Skeletal muscle tissue (tissue), 4 donors: ENCODE data around the gene CD248. TPM values are rescaled to one million over a fixed set of nuclear protein-coding genes. Genes with fewer than 3 reads are reported as not detected.
A peak's percentile ranks its signal among the peaks of the same experiment; 100 is the strongest.
"Not testable (repeated sequence)": the region's sequence is repeated elsewhere in the genome, so short reads cannot be mapped to it uniquely, and the experiment has no call there.

Experiments used
- H3K27ac ChIP-seq: one replicate; pipeline ENCODE4 v1.7.0; 2013; ENCODE audit warnings: mild to moderate bottlenecking, low read depth, low read length, inconsistent platforms
- H3K27me3 ChIP-seq, 3 donors: one replicate each; pipeline ENCODE4 v1.7.0; 2013; ENCODE audit warnings: low read length in 3 of 3; ENCODE audit not compliant: control insufficient read depth in 3 of 3, insufficient read depth in 3 of 3
- H3K36me3 ChIP-seq, 3 donors: one replicate each; pipeline ENCODE4 v1.7.0; 2013; ENCODE audit warnings: low read length in 3 of 3; ENCODE audit not compliant: control insufficient read depth in 3 of 3, insufficient read depth in 3 of 3
- H3K4me1 ChIP-seq, 3 donors: one replicate each; pipeline ENCODE4 v1.7.0; 2013; ENCODE audit warnings: low read length in 3 of 3, mild to moderate bottlenecking in 3 of 3; ENCODE audit not compliant: control insufficient read depth in 3 of 3, insufficient read depth in 3 of 3
- H3K4me3 ChIP-seq, 3 donors: one replicate each; pipeline ENCODE4 v1.7.0; 2013; ENCODE audit warnings: low read length in 3 of 3
- H3K9ac ChIP-seq, 3 donors: one replicate each; pipeline ENCODE4 v1.7.0; 2013; ENCODE audit warnings: low read length in 3 of 3, mild to moderate bottlenecking in 3 of 3, moderate library complexity in 2 of 3, low read depth in 1 of 3
- H3K9me3 ChIP-seq, 3 donors: one replicate each; pipeline ENCODE4 v1.7.0; 2013; ENCODE audit warnings: low read length in 3 of 3; ENCODE audit not compliant: control insufficient read depth in 3 of 3
- total RNA-seq: library from RNA; depleted of rRNA; stranded (reverse); fragments of >200 nt; gene quantifications from one replicate; pipeline ENCODE4 v1.2.3, GENCODE V29; 2014
- donor health status: Osteomylitis.

The CD248 gene
- total RNA-seq, 1 donor from 2014 or later, result 19.3 TPM

- not testable (repeated sequence) for H3K9me3 ChIP-seq, H3K36me3 ChIP-seq, H3K9ac ChIP-seq, H3K4me3 ChIP-seq, H3K27ac ChIP-seq
- Histone ChIP-seq H3K4me1 (peaks cover 20 to 42% (median 24%) of the 10 kb centered on the region in 3 donors), H3K27me3 (peaks cover 11 to 15% (median 14%) of the 10 kb centered on the region in 3 donors)
These were observed 3.4 kb upstream of the CD248 start for GRCh38 chr11:66320289-66320688.

- Histone ChIP-seq H3K36me3 (no peaks in the 10 kb centered on the region), H3K4me3 (peak overlapping the region in 2 of 3 donors; percentile 1 to 29), H3K27me3 (peaks cover 18 to 27% (median 22%) of the 10 kb centered on the region in 3 donors), H3K4me1 (peaks cover 23 to 42% (median 29%) of the 10 kb centered on the region in 3 donors), H3K9me3 (no peaks in the 10 kb centered on the region), H3K9ac (peak overlapping the region in 1 of 3 donors; percentile 45), H3K27ac (peak overlapping the region; percentile 65)
These were observed 1.7 kb upstream of the CD248 start for GRCh38 chr11:66318600-66318970.

GRCh38 chr11:66317723-66318599, 1.1 kb upstream of the CD248 start:
- peak overlapping the region; percentile 65 for H3K27ac ChIP-seq
- H3K9me3 ChIP-seq, result no peaks in the 10 kb centered on the region
- H3K27me3 ChIP-seq, result peaks cover 18 to 27% (median 22%) of the 10 kb centered on the region in 3 donors
- H3K4me3 ChIP-seq, result peak overlapping the region in 2 of 3 donors; percentile 1 to 35
- no peaks in the 10 kb centered on the region for H3K36me3 ChIP-seq
- peaks cover 23 to 45% (median 31%) of the 10 kb centered on the region in 3 donors for H3K4me1 ChIP-seq
- H3K9ac ChIP-seq, result peak overlapping the region in 1 of 3 donors; percentile 45

DNA sequence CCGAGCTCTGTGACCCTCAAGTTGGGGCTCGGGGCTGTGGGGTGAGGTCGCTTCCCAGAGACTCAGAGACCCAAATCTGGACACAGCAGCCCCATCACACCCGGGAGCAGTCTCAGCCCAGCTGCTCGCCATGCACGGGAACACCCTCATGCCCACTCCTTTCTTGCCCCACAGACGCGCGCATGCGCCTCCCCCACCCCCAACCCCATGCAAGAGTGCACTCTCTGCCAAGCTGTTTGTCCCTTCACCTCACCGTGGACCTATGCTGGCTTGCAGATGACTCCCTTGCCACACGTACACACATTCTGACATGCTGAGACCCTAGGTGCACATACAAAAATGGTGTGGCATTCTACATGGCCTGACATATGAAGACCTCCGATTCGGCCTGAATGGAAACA, 478 bp upstream of the CD248 start:
- Histone ChIP-seq H3K27ac (peak overlapping the region; percentile 65), H3K9ac (peak overlapping the region in 1 of 3 donors; percentile 45), H3K27me3 (peaks cover 18 to 27% (median 22%) of the 10 kb centered on the region in 3 donors), H3K36me3 (no peaks in the 10 kb centered on the region), H3K4me1 (peaks cover 22 to 46% (median 31%) of the 10 kb centered on the region in 3 donors), H3K4me3 (peak overlapping the region in 2 of 3 donors; percentile 1 to 35), H3K9me3 (no peaks in the 10 kb centered on the region)

GRCh38 chr11:66315921-66316811, 678 bp downstream of the CD248 start:
- H3K27me3 ChIP-seq, result peaks cover 18 to 27% (median 22%) of the 10 kb centered on the region in 3 donors
- H3K4me3 ChIP-seq, result peak overlapping the region; percentile 65 to 74 (median 69)
- no peaks in the 10 kb centered on the region for H3K9me3 ChIP-seq
- H3K27ac ChIP-seq, result peak overlapping the region; percentile 36
- H3K36me3 ChIP-seq, result no peaks in the 10 kb centered on the region
- peaks cover 21 to 44% (median 33%) of the 10 kb centered on the region in 3 donors for H3K4me1 ChIP-seq
- H3K9ac ChIP-seq, result peak overlapping the region; percentile 33 to 78 (median 56)

DNA sequence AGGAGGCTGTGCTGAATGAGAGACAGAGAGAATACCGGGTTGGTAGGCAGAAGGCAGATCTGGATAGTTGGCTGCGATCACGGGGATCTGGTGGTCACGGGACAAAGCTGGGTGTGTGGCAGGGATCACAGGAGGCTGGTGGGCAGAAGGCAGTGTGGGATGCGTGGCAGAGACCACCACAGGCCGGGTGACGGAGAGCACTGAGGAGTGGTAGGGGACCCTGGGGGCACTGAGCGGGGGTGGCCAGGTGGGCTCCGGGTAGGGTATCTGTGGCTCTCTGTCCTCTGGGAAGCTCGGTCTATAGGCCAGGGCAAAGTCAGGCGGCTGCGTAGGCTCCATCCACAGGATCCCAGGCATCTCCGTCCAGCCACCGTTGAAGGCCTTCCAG, 1.4 kb downstream of the CD248 start:
- Histone ChIP-seq H3K36me3 (no peaks in the 10 kb centered on the region), H3K4me1 (peaks cover 21 to 44% (median 33%) of the 10 kb centered on the region in 3 donors), H3K9me3 (no peaks in the 10 kb centered on the region), H3K4me3 (peak overlapping the region; percentile 65 to 74 (median 69)), H3K27ac (peak overlapping the region; percentile 82), H3K9ac (peak overlapping the region; percentile 57 to 78 (median 62)), H3K27me3 (peaks cover 18 to 27% (median 22%) of the 10 kb centered on the region in 3 donors)

DNA sequence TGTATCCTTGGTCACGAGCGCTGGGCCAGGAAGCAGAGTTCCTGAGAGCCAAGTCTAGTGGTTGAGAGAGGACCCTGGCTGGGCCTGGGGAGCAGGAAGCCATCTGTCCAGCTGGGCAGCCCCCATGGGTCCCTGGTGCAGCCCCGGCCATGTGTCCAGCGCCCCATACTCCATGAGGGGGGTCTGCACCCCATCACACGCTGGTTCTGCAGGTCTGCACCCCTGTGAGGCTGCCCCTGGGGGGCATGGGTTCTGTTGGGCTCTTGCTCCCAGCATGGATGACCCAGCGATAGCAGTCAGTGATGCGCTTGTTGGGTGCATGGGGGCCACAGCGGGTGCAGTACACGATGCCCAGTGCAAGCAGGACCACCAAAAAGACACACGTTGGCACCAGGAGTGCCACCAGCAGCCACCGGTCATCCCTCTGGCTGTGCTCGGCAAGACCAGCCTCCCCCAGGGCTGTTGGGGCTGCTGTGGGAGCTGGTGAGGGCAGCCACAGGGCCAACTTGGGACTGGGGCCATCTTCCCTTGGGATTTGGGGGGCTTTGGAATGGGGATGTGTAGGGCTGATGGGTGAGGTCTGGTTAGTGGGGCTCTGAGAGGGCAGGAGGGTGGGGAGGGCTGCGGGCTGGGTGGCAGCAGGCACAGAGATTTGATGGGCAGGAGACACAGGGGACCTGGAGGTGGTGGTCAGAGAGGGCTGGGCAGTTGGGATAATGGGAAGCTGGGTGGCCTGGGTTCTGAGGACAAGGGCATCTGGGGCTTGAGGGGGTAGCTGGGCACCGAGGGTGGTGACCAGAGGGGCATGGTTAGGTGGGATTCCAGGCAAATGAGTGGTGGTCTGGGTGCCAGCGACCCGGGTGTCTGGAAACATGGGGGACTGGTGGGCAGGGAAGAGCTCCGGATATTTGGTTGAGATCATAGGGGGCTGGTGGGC, 2.0 kb downstream of the CD248 start:
- H3K4me1 ChIP-seq, result peaks cover 21 to 44% (median 33%) of the 10 kb centered on the region in 3 donors
- H3K9ac ChIP-seq, result peak overlapping the region; percentile 57 to 78 (median 62)
- peak overlapping the region; percentile 82 for H3K27ac ChIP-seq

DNA sequence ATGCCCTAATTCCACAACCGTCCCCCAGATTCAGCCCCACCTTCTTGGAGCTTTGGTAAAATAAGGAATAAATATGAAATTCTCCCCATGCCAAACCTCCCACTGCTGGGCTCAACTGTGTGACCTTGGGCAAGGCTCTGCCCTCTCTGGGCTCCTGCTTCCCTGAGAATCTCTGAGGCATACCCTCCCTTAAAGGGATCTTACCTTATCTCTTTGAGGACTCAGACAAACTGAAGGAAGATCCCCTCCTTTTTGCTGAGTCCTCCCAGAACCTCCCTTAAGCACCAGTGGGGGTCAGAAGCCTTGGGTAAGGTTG, 2.7 kb downstream of the CD248 start:
- Histone ChIP-seq H3K9ac (peak overlapping the region in 2 of 3 donors; percentile 43 to 78), H3K4me3 (peak overlapping the region; percentile 17 to 74 (median 69)), H3K4me1 (peaks cover 21 to 44% (median 33%) of the 10 kb centered on the region in 3 donors), H3K27me3 (peaks cover 18 to 27% (median 22%) of the 10 kb centered on the region in 3 donors), H3K36me3 (no peaks in the 10 kb centered on the region), H3K9me3 (no peaks in the 10 kb centered on the region), H3K27ac (peak overlapping the region; percentile 82)

More for the DNA sequence above, 2.0 kb downstream of the CD248 start:
- Histone ChIP-seq H3K27me3 (peaks cover 18 to 27% (median 22%) of the 10 kb centered on the region in 3 donors), H3K9me3 (no peaks in the 10 kb centered on the region), H3K4me3 (peak overlapping the region; percentile 65 to 74 (median 69)), H3K36me3 (no peaks in the 10 kb centered on the region)
